Measurements from ENCODE around the gene EML2. TPM values are rescaled to one million over a fixed set of nuclear protein-coding genes. Genes with fewer than 3 reads are reported as not detected.

The EML2 gene
- total RNA-seq, 1 experiment from 2014 or later, result 32.7 TPM

GRCh38 chr19:45581576-45581975, 57.6 kb downstream of the EML2 start:
- Histone ChIP-seq H3K27ac (ENCODE audit: low read length) (peak overlapping the region; percentile 51), H3K9me3 (ENCODE audit: control insufficient read depth, insufficient read depth, low read depth, low read length) (no peaks in the 10 kb centered on the region), H3K4me3 (ENCODE audit: low read depth in 2 of 2, low read length in 2 of 2) (no peak overlapping the region), H3K4me1 (ENCODE audit: control insufficient read depth, insufficient read depth, low read length) (peaks cover 26% of the 10 kb centered on the region), H3K27me3 (ENCODE audit: control insufficient read depth, insufficient read depth, low read length) (no peaks in the 10 kb centered on the region), H3K36me3 (ENCODE audit: control insufficient read depth, insufficient read depth, low read length) (no peaks in the 10 kb centered on the region)
- BruUV-seq (replicated peaks), result TSS peak; percentile 9
- no peak for ATAC-seq
- in situ Hi-C loops (cut with HindIII; ENCODE audit: low pct_unique_long_range_greater_than_20kb, low sequenced_read_pairs), result no loop called here
- ChIA-PET CTCF (no interaction called here), POLR2A (no interaction called here)
- no peak for TF ChIP-seq REST (IDR thresholded peaks at IDR 0.05; ENCODE audit: insufficient read depth in 1 of 2, low read depth in 2 of 2, low read length in 1 of 2)
- no peak for TF ChIP-seq TCF7L2 (IDR thresholded peaks at IDR 0.05; ENCODE audit: low read depth, low read length)
- TF ChIP-seq SIN3A (IDR thresholded peaks at IDR 0.05; ENCODE audit: borderline replicate concordance, insufficient read depth, low read depth, low read length), result no peak
- TF ChIP-seq CTCF (IDR thresholded peaks at IDR 0.05), result no peak
- TF ChIP-seq POLR2AphosphoS5 (IDR thresholded peaks at IDR 0.05; ENCODE audit: low read depth, low read length), result no peak
- intact Hi-C loops (cut with micrococcal nuclease; ENCODE audit: unreplicated experiment), result no loop called here
- DNase-seq (ENCODE audit: low read depth, low spot score), result no peak

- Histone ChIP-seq H3K4me1 (ENCODE audit: control insufficient read depth, insufficient read depth, low read length) (peaks cover 20% of the 10 kb centered on the region), H3K27me3 (ENCODE audit: control insufficient read depth, insufficient read depth, low read length) (no peaks in the 10 kb centered on the region), H3K27ac (ENCODE audit: low read length) (no peak overlapping the region), H3K36me3 (ENCODE audit: control insufficient read depth, insufficient read depth, low read length) (no peaks in the 10 kb centered on the region), H3K9me3 (ENCODE audit: control insufficient read depth, insufficient read depth, low read depth, low read length) (no peaks in the 10 kb centered on the region), H3K4me3 (ENCODE audit: low read depth in 2 of 2, low read length in 2 of 2) (no peak overlapping the region)
- TF ChIP-seq POLR2AphosphoS5 (IDR thresholded peaks at IDR 0.05; ENCODE audit: low read depth, low read length), result no peak
- no peak for TF ChIP-seq TCF7L2 (IDR thresholded peaks at IDR 0.05; ENCODE audit: low read depth, low read length)
- no peak for TF ChIP-seq REST (IDR thresholded peaks at IDR 0.05; ENCODE audit: insufficient read depth in 1 of 2, low read depth in 2 of 2, low read length in 1 of 2)
- no peak for TF ChIP-seq SIN3A (IDR thresholded peaks at IDR 0.05; ENCODE audit: borderline replicate concordance, insufficient read depth, low read depth, low read length)
- no peak for TF ChIP-seq CTCF (IDR thresholded peaks at IDR 0.05)
- intact Hi-C loops (cut with micrococcal nuclease; ENCODE audit: unreplicated experiment), result no loop called here
- no peak for DNase-seq (ENCODE audit: low read depth, low spot score)
- ATAC-seq, result no peak
- BruUV-seq (replicated peaks), result no TSS peak
- in situ Hi-C loops (cut with HindIII; ENCODE audit: low pct_unique_long_range_greater_than_20kb, low sequenced_read_pairs), result no loop called here
- ChIA-PET CTCF (no interaction called here), POLR2A (no interaction called here)
Measured at GRCh38 chr19:45578861-45579260, 60.3 kb downstream of the EML2 start.

Data from Panc1 (cell line).